Glomerular visceral epithelial cell (primary cell): Measurements from ENCODE around the gene STK17A.

Experiments
- DNase-seq: peaks from one replicate; pipeline ENCODE4 v3.0.0-alpha.2; 2016; ENCODE audit errors: extremely low spot score

Gene STK17A

DNA sequence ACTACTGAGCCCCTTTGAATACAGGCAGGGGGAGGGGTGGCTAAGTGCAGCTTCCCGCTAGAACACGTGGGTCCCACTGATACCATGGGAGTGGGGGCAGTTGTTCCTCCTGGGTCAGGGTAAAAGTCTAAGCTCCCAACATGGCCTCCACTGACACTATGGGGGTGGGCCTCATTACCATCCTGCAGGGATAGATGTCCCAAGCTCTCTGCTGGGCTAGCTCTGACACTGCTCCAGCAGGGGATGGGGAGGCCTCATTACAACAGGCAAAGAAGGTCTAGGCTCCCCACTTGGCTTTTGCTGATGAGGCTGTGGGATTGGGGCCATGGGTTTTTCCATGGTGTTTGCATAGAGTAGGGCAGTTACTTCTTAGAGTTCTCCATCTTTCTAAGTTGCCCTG lies 51.5 kb downstream of the STK17A start:
- no peak for DNase-seq

DNA sequence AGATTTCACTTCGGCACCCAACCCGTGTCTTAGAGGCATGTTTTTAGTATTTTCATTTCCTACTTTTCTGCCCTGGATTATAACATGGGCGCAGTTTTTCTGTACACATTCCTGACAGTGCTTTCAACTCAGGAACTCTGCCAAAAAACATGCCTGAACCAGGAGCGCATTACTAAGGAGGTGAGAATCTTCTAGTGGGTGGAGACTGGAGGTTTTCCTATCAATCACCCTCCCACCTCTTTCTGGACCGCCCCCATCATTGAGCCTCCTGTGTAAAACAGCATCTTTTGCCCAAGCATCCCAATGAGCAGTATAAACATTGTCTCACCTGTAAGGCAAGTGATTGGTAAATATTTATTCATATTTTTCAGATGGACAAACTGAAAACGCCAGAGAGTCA lies 53.2 kb downstream of the STK17A start:
- DNase-seq: peak; percentile 49

DNA sequence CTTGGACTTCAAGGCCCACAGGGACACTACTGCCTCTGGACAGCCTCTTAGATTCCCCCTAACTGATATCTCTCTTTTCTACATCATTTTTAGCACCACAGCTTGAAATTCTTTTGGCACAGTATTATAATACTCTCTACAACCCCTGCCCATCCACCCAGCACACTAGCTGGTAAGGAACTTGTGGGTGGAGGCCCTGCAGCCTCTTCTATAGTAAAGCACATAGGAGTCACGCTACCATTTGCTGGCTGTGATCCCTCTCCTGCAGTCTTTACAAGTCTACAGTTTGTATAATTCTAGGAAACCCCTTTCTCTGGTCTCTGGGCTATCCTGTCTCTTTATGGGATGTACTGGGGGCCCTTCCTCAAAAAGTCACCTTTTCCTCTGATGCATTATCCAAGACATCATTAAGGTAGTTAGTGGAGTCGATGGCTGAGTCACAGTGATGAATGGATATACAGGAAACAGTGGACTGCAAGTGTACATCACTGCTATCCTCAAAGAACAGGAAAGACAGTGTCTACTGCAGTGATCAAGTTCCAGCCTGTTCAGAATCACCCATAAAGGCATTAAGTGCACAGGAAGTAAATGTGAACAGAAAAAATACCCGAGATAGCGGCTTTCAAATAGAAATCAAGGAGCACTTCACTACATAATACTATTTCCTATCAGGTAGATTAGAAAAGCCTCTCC lies 54.4 kb downstream of the STK17A start:
- DNase-seq: no peak

DNA sequence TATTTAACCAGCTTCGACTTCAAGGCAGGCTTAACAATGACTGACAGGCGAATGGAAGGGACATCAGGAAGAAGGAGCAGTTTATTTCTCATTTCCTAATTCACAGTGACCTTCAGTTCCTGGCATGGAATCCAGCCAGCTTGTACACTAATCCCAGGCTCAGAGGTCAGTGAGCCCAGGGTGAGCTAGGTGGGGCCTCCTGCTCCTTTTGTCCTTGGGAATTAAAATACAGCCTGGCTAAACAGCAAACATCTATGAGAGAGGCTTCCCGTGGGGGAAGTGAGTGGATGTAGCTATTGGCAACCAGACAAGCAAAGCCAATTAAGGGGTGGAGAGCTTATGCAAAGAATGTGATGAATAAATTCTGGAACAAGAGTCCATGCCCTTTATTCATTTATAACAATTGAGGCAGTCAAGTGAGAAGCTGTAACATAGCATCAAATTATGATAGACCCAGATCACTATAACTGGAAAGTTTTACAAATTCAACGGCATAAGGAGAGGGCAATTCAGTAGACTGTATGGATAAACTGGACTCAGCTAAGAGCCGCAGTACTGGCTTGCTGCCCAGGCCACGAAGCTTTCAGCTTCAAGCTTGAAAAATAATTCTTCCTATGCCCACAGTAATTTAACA lies 57.1 kb downstream of the STK17A start:
- peak; percentile 47 for DNase-seq

DNA sequence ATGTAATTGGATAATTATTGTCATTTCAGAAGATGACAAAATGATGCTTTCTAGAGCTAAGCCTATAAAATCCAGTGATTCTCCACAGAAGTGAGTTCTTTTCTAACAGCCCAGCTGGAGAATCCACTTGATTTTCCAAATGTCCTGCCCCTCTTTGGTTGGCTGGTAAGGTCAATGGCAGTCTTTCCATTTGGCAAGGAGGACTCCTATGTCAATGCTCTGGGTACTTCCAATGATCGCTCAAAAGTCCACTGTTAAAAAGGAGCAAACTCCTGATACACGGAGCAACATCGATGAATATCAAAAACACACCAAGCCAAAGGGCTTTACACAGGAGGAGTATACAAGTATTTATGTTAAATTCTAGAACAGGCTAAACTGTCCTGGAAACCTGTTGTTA lies 57.8 kb downstream of the STK17A start:
- no peak for DNase-seq

DNA sequence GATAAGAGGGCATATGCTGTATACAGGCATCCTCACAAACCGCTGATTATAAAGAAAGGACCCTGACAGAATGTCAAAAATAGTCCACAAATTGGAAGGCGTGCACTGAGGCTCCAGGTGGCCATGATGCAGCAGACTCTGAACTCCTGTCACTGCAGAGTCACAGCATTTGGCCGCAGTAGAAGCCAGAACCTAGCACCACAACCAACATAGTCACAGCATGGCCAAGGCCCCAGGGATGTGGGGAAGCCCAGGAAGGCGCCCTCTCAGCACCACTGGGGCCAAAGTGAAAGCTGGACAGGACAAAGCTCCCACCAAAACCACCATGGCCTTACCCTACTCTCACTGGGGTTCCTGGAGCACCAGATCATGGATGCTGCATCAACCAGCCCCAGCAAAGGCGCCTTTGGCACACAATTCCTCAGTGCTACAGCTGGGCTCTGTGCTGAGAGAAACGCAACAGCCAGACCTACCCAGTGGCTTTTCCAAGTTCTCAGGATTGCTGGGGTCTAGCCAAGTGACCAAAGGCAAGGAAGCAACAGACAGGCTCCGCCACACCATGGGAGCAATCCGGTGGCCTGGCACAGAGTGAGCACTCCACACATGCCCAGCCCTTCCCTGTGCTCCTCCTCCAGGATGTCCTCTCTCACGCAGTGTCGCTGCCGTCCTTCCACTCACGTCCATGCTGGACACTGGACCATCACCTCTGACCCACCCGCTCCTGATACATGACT lies 60.2 kb downstream of the STK17A start:
- no peak for DNase-seq

DNA sequence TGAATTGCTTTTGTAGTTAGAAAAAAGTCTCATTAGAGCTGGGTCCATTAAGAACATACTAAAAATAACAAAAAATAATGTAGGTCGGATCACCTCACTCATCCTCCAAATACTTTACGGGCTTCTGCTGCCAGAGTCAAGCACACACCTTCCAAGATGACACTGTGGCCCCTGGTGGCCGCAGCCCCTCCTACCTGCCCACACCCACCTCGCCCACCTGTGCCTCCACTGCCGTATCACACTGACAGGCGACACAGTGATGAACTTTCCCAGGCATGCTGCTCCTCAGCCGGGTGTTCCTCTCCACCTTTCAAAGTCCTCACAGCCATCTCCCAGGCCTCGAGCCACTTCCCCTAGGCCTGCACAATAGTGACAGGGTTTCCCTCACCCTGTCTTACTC lies 60.9 kb downstream of the STK17A start:
- DNase-seq: no peak

DNA sequence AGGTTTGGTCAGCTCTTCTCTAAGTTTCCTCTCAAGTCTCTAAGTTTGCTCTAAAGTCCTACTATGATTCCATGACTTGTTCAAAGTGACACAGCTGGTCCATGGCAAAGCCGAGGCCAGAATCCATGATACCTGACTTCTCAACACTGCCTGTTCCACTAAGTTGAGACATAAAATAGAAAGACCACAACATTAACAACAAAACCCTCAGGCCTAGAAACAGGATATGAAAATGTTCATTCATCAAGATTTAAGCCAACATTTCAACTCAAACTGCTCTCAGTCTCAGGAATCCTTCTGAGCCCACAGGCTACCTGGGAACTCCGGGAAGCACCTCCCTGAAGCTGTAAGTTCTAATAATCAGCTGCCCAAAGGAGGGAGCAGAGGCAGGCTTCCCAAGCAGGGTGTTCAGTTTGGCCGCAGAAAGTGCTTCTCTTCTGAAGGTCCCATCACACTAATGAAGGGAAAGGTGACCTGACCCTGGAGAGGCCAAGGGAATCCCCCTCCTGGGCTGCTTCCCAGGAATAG lies 62.9 kb downstream of the STK17A start:
- DNase-seq: no peak

DNA sequence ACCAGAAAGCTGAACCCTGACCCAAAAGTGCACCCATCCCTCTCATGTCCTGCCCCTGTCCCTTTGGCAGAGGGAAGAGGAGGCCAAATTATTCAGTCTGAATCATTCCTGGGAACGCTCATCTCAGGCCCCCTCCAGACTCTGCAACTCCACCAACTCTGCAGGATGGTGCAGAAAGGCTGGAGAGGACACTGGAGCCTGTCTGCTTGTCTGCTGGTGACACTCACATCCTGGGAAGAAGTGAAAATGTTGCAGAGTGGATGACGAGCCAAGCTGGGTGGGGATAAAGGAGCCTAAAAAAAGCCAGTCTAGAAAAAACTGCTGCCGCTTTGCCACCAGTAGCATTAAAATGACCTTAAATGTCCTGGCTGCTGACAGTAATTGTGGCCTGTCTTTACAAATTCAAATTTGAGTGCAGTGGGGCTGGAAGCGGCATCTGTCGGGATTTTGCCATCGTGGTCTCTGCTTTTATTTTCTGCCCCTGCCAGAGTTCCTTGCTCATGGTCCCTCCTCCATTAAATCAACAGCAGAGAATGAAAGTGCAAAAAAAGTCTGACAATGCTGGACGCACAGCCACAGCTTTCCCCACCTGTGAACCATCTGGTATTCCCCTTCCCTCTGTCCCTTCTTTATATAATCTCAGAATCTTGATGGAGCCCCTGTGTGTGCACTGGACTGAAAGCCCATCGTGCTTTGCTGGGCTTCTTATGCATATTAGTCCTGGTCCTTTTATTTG lies 63.9 kb downstream of the STK17A start:
- no peak for DNase-seq

DNA sequence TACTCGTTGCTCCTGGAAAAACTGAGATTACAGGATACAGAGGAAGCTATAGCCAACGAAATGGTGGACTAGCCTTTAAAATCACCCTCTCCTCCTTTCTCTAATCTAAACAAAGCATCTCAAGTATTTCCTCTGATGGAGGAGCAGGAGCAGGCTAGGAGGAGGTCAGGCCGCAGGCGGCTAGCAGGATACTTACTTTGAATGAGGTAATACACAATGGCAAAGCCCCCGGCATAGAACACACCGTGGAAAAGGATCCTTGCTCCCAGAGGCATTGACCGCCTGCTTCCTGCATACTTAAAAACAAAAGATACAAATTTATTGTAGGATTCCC lies 64.4 kb downstream of the STK17A start:
- DNase-seq: no peak

DNA sequence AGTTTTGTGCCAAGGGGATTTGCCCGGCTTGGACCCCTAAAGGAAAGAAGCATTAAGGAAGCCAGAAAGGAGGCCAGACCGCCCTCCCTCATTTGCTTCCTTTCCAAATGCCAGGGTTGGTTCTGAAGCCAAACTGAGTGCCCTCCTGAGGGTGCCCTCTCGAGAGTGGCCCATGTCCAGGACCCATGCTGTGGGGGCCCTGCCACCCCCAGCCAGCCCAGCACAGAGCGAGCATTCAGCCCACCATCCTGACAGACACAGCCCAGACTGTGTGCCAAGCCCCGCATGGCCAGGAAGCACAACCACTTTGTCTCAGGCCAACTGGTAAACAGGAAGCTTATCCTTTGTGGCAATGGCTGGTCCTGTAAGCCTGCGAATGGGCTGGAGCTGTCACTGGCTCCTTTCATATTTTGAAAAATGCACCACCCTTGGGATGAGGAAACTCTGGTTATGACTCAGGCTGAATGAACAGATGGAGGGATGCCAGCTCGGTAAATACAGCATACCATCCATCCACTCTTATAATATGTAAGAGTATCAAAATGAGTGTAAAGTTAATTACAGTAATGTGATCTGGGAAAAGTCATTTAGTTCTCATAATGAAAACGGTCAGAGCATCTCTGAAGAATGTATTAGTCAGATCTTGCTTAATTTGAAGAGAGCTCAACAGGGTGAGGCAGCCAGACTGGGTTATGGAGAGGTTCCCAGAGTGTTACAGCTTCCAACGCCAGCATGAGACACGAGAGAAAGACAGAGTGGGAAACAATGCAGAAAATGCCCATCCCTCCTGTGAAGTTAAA lies 65.0 kb downstream of the STK17A start:
- DNase-seq: peak; percentile 94

DNA sequence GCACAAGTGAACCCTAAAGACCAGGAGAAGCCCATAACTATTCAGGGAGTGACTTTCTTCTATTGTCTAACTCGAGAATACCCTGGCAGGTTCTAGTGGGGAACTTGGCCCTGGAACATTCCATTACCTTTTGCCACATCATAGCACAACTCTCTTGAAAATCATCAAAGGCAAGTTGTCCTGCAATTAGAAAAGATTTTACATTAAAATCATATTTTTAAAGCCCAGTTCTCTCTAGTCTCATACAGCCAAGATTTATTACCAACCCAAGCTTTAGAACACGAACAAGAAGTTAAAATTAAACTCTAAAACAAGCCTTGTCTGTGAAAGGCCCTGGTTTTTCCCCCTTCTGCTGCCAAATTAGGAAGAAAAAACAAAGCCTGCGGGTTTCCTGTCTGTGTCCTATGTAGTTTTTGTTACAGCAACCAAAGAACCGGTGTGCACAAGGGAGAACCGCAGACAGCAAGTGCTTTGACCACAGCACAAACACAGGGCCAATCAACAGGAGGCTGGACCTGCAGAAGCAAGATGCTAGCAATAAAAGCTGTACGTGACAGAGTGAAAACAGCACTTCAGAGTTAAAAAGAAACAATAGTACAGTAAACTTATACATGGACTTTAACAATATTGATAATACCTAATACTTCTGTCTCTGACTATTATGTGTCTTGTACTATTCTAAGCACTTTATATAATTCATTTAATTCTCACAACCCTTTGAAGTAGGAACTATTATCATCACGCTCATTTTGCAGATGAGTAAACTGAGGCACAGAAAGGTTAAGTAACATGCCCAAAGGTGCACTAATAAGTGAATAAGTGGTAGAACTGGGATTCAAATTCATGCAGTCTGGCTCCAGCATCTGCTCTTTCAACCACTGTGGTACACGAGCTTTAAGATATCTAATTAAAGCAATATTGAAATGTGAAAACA lies 65.8 kb downstream of the STK17A start:
- peak; percentile 85 for DNase-seq

DNA sequence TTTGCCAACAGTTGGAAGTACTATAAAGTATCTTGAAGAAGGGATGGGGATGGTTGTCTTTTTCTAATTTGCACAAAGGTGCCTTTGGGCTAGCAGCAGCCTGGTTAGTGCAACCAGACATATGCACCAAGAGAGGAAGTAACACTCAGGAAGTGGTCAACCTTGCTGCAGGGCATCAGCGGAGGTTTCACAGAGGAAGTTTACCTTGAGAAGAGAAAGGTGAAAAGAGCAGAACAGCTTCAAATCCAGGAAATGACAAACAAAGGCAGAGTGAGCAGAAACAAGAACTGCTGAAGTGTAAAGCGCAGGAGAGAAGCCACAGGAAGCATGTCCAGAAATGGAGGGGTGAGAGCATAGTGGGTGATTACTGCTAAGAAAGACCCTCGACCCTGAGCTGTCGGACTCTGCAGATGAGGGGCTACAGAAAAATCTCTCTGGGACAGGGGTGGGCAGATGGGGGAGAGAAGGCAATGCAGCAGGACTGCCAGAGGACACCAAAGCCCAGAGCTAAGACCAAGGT lies 66.9 kb downstream of the STK17A start:
- peak; percentile 37 for DNase-seq

DNA sequence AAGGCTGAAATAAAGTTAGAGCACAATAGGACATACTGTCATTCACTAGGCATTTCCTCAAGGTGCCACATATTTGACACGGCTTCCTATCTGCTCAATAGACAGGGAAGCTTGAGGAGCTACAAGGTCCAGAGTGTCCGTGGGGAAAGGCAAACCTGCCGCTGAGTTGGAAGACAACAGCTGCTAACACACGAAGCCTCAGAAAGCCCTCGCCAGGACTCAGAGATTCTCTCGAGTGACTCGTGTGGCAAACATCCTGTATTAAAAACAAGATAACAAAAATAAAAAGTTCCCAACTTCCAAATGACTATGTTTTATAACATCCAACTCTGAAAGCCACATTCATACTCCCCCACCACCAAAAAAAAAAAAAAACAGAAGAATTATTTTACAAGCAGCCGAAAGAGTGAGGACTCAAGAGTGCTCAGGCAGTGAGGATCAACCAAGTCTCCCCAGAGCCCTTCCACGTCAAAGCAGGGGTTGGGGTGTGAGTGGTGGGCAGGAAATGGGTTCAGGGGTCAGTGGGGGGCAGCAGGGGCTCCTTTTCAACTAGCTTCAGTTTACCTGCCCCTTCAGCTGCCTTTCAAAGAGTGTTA lies 67.6 kb downstream of the STK17A start:
- DNase-seq: peak; percentile 29

DNA sequence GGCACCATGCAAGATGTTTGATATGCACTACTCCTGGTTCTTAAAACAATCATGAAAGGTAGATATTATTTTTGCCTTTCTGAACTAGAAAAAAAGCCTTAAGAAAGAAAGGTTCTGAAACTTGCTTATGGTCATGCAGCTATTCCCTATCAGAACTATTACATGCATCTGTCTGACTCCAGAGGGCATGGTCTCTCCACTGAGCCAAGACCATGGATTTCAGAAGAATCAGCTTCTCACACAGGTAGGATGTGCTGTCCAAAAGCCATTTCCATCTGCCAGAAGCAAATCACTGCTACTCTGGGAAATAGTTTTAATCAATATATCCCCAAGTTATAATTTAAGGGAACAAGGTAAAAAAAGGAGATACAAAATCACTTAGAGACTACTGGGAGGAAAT lies 69.5 kb downstream of the STK17A start:
- DNase-seq: no peak

DNA sequence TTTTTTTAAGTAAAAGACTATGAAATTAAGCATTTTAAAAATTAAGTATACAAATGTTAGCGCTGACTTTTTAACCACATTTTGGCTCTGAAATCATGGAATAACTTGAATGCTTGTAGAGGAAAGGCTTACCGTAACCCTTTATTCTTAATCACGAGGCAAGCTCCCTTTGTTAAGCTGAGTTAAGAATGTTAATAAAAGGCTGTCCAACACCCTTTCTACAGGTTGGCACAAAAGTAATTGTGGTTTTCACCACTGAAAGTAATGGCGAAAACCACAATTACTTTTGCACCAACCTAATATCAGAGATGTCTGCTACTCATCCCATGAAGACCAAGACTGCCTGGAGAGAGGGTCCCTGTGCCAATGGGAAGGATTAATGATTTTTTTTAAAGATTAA lies 70.6 kb downstream of the STK17A start:
- DNase-seq: no peak

DNA sequence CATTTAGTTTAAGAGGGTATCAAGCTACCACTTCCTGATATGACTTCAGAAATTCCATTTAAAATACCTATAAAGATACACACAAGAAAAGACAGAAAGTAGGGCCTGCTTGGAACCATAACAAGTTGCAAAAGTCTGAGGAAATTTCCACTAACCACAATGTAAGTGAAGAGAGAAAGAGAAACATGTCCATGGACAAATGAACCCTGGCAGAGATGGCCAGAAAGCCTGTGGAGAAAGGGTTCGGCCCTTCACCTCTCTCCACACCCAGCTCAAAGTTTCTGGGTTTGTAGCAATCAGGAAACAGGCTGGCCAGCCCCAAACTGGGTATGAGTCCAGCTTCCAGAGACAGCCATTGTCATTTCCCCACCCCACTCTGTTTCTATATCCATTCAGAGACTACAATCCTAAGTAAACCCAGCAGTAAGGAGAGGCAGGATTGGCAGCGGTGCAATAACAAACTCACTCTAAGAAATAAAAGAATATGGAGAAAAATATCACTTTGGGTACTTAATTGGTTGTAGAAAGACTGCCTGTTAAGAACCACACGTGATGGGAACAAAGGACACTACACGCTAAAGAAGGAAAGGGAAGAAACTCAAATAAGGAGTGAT lies 71.1 kb downstream of the STK17A start:
- DNase-seq: no peak

DNA sequence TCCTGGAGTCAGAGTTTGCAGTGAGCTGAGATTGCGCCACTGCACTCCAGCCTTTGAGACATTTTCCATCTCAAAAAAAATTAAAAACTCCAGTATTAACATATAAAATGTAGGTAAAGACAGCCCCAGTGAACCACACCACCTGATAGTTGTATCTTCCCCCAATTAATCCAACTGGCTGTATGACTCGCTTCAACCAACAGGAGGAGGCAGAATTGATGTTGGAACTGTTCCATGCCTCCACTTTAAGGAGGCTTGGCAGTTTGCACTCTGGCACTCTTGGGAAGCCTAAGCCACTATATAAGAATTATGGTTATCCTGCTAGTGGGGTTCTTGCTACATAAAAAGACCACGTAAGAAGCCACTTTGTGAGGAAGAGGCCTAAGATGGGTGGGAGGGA lies 72.7 kb downstream of the STK17A start:
- DNase-seq: no peak

DNA sequence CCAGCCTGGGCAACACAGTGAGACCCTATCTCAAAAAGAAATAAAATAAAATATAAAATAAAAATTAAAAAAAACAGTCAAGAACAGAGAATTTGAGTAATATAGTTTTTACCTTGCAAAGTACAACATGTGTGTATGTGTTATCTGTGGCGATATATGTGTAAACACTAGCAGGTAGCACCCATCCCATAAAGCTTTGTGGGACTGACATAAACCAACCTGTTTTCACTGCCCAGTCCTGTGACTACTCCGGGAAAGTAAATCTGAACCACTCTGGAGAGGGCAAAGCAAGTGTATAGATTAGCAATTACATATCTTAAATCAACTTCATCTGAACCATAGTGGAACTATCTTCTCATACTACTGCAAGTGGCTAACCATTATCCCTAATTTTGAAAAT lies 74.1 kb downstream of the STK17A start:
- DNase-seq: no peak
